ENCODE results near the gene TNFSF18.

TNFSF18 gene

DNA sequence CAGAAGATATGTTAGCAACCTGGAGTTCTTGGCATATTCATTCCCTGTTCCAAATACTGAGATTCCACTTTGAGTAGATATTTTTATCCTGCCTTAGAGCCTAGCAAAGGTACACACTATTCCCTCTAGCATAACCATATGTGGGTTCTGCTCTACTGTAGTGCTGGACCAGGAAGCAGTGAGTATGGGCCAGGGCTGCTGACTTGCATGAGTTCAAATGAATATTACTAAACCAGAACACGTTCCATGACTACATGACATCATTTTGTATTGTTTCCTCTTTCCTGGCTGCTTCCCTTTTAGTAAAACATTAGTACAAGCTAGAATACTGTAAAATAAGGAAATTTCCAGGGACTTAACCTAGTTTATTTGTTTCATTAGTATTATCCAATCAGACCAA, 41.1 kb downstream of the TNFSF18 start:
- no peak overlapping the region for H3K4me2 ChIP-seq (ENCODE audit: low read depth, low read length, poor library complexity, severe bottlenecking)
- peaks cover 6% of the 10 kb centered on the region for H3K4me1 ChIP-seq (ENCODE audit: insufficient read depth, low read length, poor library complexity, severe bottlenecking)
- no peak overlapping the region for H3K4me3 ChIP-seq (ENCODE audit: low read length, poor library complexity, severe bottlenecking)
- no peak for TF ChIP-seq EZH2phosphoT487 (IDR thresholded peaks at IDR 0.05; ENCODE audit: borderline replicate concordance)
- TF ChIP-seq, protein P1, sequence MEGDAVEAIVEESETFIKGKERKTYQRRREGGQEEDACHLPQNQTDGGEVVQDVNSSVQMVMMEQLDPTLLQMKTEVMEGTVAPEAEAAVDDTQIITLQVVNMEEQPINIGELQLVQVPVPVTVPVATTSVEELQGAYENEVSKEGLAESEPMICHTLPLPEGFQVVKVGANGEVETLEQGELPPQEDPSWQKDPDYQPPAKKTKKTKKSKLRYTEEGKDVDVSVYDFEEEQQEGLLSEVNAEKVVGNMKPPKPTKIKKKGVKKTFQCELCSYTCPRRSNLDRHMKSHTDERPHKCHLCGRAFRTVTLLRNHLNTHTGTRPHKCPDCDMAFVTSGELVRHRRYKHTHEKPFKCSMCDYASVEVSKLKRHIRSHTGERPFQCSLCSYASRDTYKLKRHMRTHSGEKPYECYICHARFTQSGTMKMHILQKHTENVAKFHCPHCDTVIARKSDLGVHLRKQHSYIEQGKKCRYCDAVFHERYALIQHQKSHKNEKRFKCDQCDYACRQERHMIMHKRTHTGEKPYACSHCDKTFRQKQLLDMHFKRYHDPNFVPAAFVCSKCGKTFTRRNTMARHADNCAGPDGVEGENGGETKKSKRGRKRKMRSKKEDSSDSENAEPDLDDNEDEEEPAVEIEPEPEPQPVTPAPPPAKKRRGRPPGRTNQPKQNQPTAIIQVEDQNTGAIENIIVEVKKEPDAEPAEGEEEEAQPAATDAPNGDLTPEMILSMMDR (conservative IDR thresholded peaks at IDR 0.05; ENCODE audit: low read length): no peak
- H4K20me1 ChIP-seq (ENCODE audit: insufficient read depth, low read length, poor library complexity, severe bottlenecking): no peaks in the 10 kb centered on the region
- H3F3A ChIP-seq (ENCODE audit: low read depth): no peaks in the 10 kb centered on the region
- no peak overlapping the region for H2AFZ ChIP-seq (ENCODE audit: low read length)
- no peaks in the 10 kb centered on the region for H3K79me2 ChIP-seq (ENCODE audit: insufficient read depth, low read length)
- H3K27me3 ChIP-seq (ENCODE audit: insufficient read depth, low read length, poor library complexity, severe bottlenecking): no peaks in the 10 kb centered on the region
- no peaks in the 10 kb centered on the region for H3K9me3 ChIP-seq (ENCODE audit: insufficient read depth, low read depth, low read length)
- H3K36me3 ChIP-seq (ENCODE audit: insufficient read depth, low read length): no peaks in the 10 kb centered on the region
- H3K9ac ChIP-seq (ENCODE audit: low read depth, low read length, poor library complexity, severe bottlenecking): no peak overlapping the region
- H3K9me2 ChIP-seq (replicated peaks; ENCODE audit: low read depth, low read length): no peaks in the 10 kb centered on the region

DNA sequence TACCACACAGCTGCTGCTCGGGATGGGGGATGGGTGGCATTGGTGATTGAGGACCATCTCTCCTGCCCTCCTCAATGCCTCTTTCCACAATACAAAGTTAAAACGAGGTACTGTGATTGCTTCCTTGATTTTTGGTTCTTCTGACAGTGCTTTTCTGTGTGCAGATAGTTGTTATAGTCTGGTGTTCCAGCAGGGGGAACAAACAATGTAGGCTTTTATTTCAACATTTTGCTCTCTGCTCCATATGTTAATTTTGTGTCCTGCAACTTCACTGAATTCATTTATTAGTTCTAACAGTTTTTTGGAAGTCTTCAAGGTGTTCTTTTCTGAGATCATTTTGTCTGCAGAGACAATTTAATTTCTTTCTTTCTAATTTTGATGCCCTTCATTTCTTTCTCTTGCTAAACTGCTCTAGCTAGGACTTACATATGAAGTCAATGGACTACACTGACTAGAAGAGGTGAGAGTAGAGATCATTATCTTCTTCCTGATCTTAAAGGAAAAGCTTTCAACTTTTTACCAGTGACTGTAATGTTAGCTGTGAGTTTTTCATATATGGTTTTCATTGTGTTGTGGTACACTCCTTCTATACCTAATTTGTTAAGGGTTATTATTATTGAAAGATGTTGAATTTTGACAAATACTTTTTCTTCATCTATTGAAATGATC, 45.4 kb downstream of the TNFSF18 start:
- no peaks in the 10 kb centered on the region for H3K9me2 ChIP-seq (replicated peaks; ENCODE audit: low read depth, low read length)

DNA sequence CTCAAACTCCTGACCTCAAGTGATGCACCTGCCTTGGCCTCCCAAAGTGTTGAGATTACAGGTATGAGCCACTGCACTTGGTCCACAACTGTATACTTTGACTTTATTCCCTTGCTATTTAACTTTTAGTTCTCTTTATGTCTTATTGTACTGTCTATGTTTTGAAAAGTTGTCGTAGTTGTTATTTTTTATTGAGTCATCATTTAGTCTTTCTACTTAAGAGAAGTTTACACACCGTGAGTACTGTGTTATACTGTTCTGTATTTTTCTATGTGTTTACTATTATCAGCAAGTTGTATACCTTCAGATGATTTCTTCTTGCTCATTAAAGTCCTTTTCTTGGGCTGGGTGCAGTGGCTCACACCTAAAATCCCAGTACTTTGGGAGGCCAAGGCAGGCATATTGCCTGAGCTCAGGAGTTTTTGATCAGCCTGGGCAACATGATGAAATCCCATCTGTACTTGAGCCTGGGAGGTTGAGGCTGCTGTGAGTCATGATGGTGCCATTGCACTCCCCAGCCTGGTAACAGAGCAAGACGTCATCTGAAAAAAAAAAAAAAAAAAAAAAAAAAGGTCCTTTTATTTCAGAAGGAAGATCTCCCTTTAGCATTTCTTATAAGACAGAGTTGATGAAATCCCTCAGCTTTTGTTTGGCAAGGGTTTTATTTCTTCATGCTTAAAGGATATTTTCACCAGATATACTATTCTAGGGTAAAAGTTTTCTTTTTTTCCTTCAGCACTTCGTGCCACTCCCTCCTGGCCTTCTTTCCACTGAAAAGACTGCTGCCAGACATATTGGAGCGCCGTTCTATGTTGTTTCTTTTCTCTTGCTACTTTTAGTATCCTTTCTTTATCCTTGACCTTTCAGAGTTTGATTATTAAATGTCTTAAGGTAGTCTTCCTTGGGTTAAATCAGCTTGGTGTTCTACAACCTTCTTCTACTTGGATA, 47.6 kb downstream of the TNFSF18 start:
- Histone ChIP-seq H3K4me1 (ENCODE audit: insufficient read depth, low read length, poor library complexity, severe bottlenecking) (peaks cover 6% of the 10 kb centered on the region), H4K20me1 (ENCODE audit: insufficient read depth, low read length, poor library complexity, severe bottlenecking) (no peaks in the 10 kb centered on the region), H3K9me2 (replicated peaks; ENCODE audit: low read depth, low read length) (no peaks in the 10 kb centered on the region), H3K36me3 (ENCODE audit: insufficient read depth, low read length) (no peaks in the 10 kb centered on the region), H3K9ac (ENCODE audit: low read depth, low read length, poor library complexity, severe bottlenecking) (no peak overlapping the region), H3K27me3 (ENCODE audit: insufficient read depth, low read length, poor library complexity, severe bottlenecking) (no peaks in the 10 kb centered on the region), H2AFZ (ENCODE audit: low read length) (no peak overlapping the region), H3K4me3 (ENCODE audit: low read length, poor library complexity, severe bottlenecking) (no peak overlapping the region), H3K79me2 (ENCODE audit: insufficient read depth, low read length) (no peaks in the 10 kb centered on the region), H3F3A (ENCODE audit: low read depth) (no peaks in the 10 kb centered on the region), H3K9me3 (ENCODE audit: insufficient read depth, low read depth, low read length) (0 out of 2 replicates have a peak, but pooled peaks cover 5% of the 10 kb centered on the region), H3K4me2 (ENCODE audit: low read depth, low read length, poor library complexity, severe bottlenecking) (no peak overlapping the region)
- TF ChIP-seq, protein P1 (conservative IDR thresholded peaks at IDR 0.05; ENCODE audit: low read length): no peak
- no peak for TF ChIP-seq EZH2phosphoT487 (IDR thresholded peaks at IDR 0.05; ENCODE audit: borderline replicate concordance)

More for the DNA sequence above, 45.4 kb downstream of the TNFSF18 start:
- Histone ChIP-seq H3F3A (ENCODE audit: low read depth) (no peaks in the 10 kb centered on the region), H3K4me1 (ENCODE audit: insufficient read depth, low read length, poor library complexity, severe bottlenecking) (peaks cover 6% of the 10 kb centered on the region), H3K9me3 (ENCODE audit: insufficient read depth, low read depth, low read length) (0 out of 2 replicates have a peak, but pooled peaks cover 5% of the 10 kb centered on the region), H3K4me2 (ENCODE audit: low read depth, low read length, poor library complexity, severe bottlenecking) (peak overlapping the region; percentile 33), H3K4me3 (ENCODE audit: low read length, poor library complexity, severe bottlenecking) (no peak overlapping the region), H2AFZ (ENCODE audit: low read length) (no peak overlapping the region; the same call in 1 of the 2 replicates), H3K9ac (ENCODE audit: low read depth, low read length, poor library complexity, severe bottlenecking) (no peak overlapping the region), H3K79me2 (ENCODE audit: insufficient read depth, low read length) (no peaks in the 10 kb centered on the region), H4K20me1 (ENCODE audit: insufficient read depth, low read length, poor library complexity, severe bottlenecking) (no peaks in the 10 kb centered on the region), H3K27me3 (ENCODE audit: insufficient read depth, low read length, poor library complexity, severe bottlenecking) (no peaks in the 10 kb centered on the region), H3K36me3 (ENCODE audit: insufficient read depth, low read length) (no peaks in the 10 kb centered on the region)
- TF ChIP-seq, protein P1 (conservative IDR thresholded peaks at IDR 0.05; ENCODE audit: low read length): peak; percentile 46
- no peak for TF ChIP-seq EZH2phosphoT487 (IDR thresholded peaks at IDR 0.05; ENCODE audit: borderline replicate concordance)
